ENCODE results near the gene EIF4E2. TPM values are rescaled to one million over a fixed set of nuclear protein-coding genes. Genes with fewer than 3 reads are reported as not detected.
"Not testable (repeated sequence)": the region's sequence is repeated elsewhere in the genome, so short reads cannot be mapped to it uniquely, and the experiment has no call there.

EIF4E2 gene
- total RNA-seq, 2 experiments from 2014 or later, result 51.7 to 55.7 TPM

- H3K27me3 Mint-ChIP-seq, result peaks cover 19% of the 10 kb centered on the region
- H3K27ac Mint-ChIP-seq; H3K9me3 Mint-ChIP-seq; H3K36me3 Mint-ChIP-seq; intact Hi-C loops (cut with micrococcal nuclease); CTCF ChIA-PET; DNase-seq; H3K4me1 Mint-ChIP-seq (ENCODE audit: low read depth); H3K4me3 Mint-ChIP-seq: not testable (repeated sequence)
- POLR2A ChIA-PET, result interaction anchor here (0.8 kb wide), 1 partner anchor 75 kb away, joined by 3 read pairs; no protein-coding TSS in a partner anchor
Observed at GRCh38 chr2:232532821-232533220, 17.7 kb upstream of the EIF4E2 start.

- intact Hi-C loops (cut with micrococcal nuclease), result no loop called here
- Mint-ChIP-seq H3K9me3 (no peaks in the 10 kb centered on the region), H3K4me3 (no peak overlapping the region), H3K27me3 (peaks cover 9% of the 10 kb centered on the region), H3K27ac (no peak overlapping the region), H3K36me3 (no peaks in the 10 kb centered on the region), H3K4me1 (ENCODE audit: low read depth) (no peaks in the 10 kb centered on the region)
- no peak for DNase-seq
- ChIA-PET CTCF (interaction anchor here (1.3 kb wide), 1 partner anchor 11 kb away, joined by 4 read pairs; no protein-coding TSS in a partner anchor), POLR2A (no interaction called here)
Observed at GRCh38 chr2:232533944-232534710, 16.4 kb upstream of the EIF4E2 start.

GRCh38 chr2:232534940-232535651 lies 15.4 kb upstream of the EIF4E2 start:
- no peaks in the 10 kb centered on the region for H3K36me3 Mint-ChIP-seq
- H3K27ac Mint-ChIP-seq, result no peak overlapping the region
- DNase-seq, result no peak
- ChIA-PET POLR2A (no interaction called here), CTCF (no interaction called here)
- no peaks in the 10 kb centered on the region for H3K9me3 Mint-ChIP-seq
- H3K27me3 Mint-ChIP-seq, result peaks cover 9% of the 10 kb centered on the region
- H3K4me3 Mint-ChIP-seq, result no peak overlapping the region
- intact Hi-C loops (cut with micrococcal nuclease), result no loop called here
- H3K4me1 Mint-ChIP-seq (ENCODE audit: low read depth), result no peaks in the 10 kb centered on the region

GRCh38 chr2:232535761-232536530 lies 14.5 kb upstream of the EIF4E2 start:
- no peaks in the 10 kb centered on the region for H3K36me3 Mint-ChIP-seq
- H3K27ac Mint-ChIP-seq, result no peak overlapping the region
- no peaks in the 10 kb centered on the region for H3K9me3 Mint-ChIP-seq
- H3K4me3 Mint-ChIP-seq, result no peak overlapping the region
- no peaks in the 10 kb centered on the region for H3K4me1 Mint-ChIP-seq (ENCODE audit: low read depth)
- ChIA-PET CTCF (no interaction called here), POLR2A (no interaction called here)
- DNase-seq, result no peak
- intact Hi-C loops (cut with micrococcal nuclease), result no loop called here
- H3K27me3 Mint-ChIP-seq, result peaks cover 7% of the 10 kb centered on the region

DNA sequence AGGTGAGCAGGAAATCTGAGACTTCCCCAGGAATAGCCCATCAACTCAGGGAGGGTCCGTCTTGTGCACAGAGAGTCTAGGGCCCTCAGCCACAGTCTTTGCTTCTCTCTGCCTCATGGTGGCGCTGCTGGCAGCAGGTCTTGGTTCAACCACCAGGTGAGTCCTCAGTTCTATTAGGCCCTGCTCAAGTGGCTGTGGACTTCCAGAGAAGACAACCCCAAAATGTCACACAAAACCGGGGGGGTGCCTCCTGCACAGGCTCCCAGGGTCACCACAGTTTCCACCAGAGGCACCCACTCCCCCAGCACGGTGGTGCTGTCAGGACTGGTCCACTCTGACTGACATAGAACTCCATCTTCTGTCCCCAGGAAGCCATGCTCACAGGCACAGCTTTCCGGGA lies 13.4 kb upstream of the EIF4E2 start:
- CTCF ChIA-PET, result no interaction called here
- H3K27me3 Mint-ChIP-seq, result peaks cover 7% of the 10 kb centered on the region
- H3K36me3 Mint-ChIP-seq, result no peaks in the 10 kb centered on the region
- no peak overlapping the region for H3K27ac Mint-ChIP-seq
- intact Hi-C loops (cut with micrococcal nuclease), result no loop called here
- POLR2A ChIA-PET, result no interaction called here
- no peak overlapping the region for H3K4me3 Mint-ChIP-seq
- H3K4me1 Mint-ChIP-seq (ENCODE audit: low read depth), result no peaks in the 10 kb centered on the region
- peak; percentile 34 for DNase-seq
- no peaks in the 10 kb centered on the region for H3K9me3 Mint-ChIP-seq

- DNase-seq, result no peak
- no peaks in the 10 kb centered on the region for H3K9me3 Mint-ChIP-seq
- no peak overlapping the region for H3K4me3 Mint-ChIP-seq
- no peaks in the 10 kb centered on the region for H3K4me1 Mint-ChIP-seq (ENCODE audit: low read depth)
- H3K27me3 Mint-ChIP-seq, result peaks cover 7% of the 10 kb centered on the region
- intact Hi-C loops (cut with micrococcal nuclease), result no loop called here
- ChIA-PET CTCF (no interaction called here), POLR2A (no interaction called here)
- H3K27ac Mint-ChIP-seq, result no peak overlapping the region
- H3K36me3 Mint-ChIP-seq, result no peaks in the 10 kb centered on the region
Observed at GRCh38 chr2:232537499-232537898, 13.0 kb upstream of the EIF4E2 start.

GRCh38 chr2:232538671-232539070 lies 11.8 kb upstream of the EIF4E2 start:
- CTCF ChIA-PET, result no interaction called here
- H3K4me3 Mint-ChIP-seq, result no peak overlapping the region

DNA sequence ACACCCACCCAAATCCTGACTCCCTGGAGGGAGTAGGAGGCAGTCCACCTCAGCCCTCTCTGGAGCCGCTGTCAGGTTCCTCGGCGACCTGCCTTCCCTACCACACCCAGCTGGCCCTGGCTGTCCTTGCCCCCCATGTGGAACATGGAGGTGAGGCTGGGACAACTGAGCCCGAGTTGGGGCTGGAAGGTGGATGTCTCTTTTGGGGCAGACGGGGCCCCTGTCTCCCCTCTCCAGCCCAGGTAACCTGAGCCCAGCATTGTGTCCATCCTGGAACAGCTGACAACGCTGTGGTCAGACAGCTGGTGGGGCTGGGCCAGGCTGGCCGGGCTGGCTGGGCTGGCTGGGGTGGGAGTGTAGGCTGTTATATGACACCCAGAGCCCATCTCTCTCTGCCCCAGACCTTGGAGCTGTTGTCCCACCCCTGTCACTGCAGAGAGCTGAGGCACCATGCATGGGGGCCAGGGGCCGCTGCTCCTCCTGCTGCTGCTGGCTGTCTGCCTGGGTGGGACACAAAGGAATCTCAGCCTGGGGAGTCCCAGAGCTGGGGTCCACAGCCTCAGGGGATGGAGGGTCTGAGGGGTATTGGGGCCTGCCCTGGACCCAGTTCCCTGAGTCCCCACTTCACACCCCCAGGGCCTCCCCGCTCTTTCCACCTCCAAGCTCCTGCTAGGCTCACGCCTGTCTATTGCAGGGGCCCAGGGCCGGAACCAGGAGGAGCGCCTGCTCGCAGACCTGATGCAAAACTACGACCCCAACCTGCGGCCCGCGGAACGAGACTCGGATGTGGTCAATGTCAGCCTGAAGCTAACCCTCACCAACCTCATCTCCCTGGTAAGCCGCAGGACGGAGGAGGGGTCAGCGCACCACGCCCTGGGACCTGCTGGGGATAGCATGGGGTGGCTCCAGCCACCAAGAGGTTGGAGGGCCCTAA lies 10.9 kb upstream of the EIF4E2 start, which contains the start of gene CHRNG:
CHRNG (plus strand) TSS at position 395 of the 934 bp plus-strand sequence; CDS start at position 451, 56 bp downstream.
- no peak for DNase-seq
- H3K27ac Mint-ChIP-seq, result no peak within 1 kb of the TSS
- no peaks in the 10 kb centered on the region for H3K4me1 Mint-ChIP-seq (ENCODE audit: low read depth)
- intact Hi-C loops (cut with micrococcal nuclease), result no loop called here
- H3K36me3 Mint-ChIP-seq, result no peaks in the 10 kb centered on the region
- H3K9me3 Mint-ChIP-seq, result no peaks in the 10 kb centered on the region
- no peak within 1 kb of the TSS for H3K4me3 Mint-ChIP-seq
- peaks cover 2% of the 10 kb centered on the region for H3K27me3 Mint-ChIP-seq
- POLR2A ChIA-PET, result interaction anchor here (1.0 kb wide), 2 partner anchors 8 to 12 kb away, joined by 3 read pairs; no protein-coding TSS in a partner anchor
- CTCF ChIA-PET, result no interaction called here

More at GRCh38 chr2:232538671-232539070, 11.8 kb upstream of the EIF4E2 start:
- Mint-ChIP-seq H3K4me1 (ENCODE audit: low read depth) (no peaks in the 10 kb centered on the region), H3K27ac (no peak overlapping the region), H3K27me3 (peaks cover 2% of the 10 kb centered on the region), H3K9me3 (no peaks in the 10 kb centered on the region), H3K36me3 (no peaks in the 10 kb centered on the region)
- DNase-seq, result no peak
- intact Hi-C loops (cut with micrococcal nuclease), result no loop called here
- POLR2A ChIA-PET, result no interaction called here

GRCh38 chr2:232540441-232541041 lies 9.9 kb upstream of the EIF4E2 start:
- H3K9me3 Mint-ChIP-seq, result no peaks in the 10 kb centered on the region
- CTCF ChIA-PET, result no interaction called here
- peak; percentile 6 for DNase-seq

DNA sequence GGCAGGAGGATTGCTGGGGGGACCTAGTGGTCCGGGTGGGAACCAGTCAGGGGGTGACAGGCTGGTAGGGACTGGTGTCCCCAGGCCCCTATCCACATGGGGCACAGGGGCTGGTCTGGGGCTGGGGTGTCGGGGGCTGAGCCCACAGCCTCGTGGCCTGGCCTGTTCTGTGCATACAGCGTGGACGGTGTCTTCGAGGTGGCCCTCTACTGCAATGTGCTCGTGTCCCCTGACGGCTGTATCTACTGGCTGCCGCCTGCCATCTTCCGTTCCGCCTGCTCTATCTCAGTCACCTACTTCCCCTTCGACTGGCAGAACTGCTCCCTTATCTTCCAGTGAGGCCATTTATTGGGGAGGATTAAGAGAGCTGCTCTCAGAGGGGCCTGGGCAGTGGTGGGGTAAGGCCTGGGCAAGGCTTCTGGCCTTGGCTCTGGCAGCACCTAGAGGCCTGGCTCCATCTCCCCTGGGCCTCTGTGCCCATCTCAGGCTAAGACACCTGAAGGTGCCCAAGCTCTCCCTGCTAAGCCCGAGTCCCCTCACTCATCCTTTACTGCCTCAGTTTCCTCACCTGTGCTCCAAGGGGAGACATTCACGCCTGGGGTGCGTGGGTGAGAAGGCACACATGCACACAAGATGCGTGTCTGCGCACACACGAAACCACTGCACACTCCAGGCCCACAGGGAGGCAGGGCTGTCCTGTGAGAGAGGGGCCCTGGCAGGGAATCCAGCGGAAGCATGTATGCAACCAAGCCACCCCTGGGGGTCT lies 9.1 kb upstream of the EIF4E2 start:
- ChIA-PET POLR2A (no interaction called here), CTCF (no interaction called here)
- Mint-ChIP-seq H3K4me3 (no peak overlapping the region), H3K27ac (no peak overlapping the region), H3K9me3 (no peaks in the 10 kb centered on the region), H3K36me3 (peaks cover 4% of the 10 kb centered on the region), H3K4me1 (ENCODE audit: low read depth) (peaks cover 3% of the 10 kb centered on the region), H3K27me3 (peaks cover under 1% of the 10 kb centered on the region)
- intact Hi-C loops (cut with micrococcal nuclease), result no loop called here
- DNase-seq, result peak; percentile 8

More at GRCh38 chr2:232540441-232541041, 9.9 kb upstream of the EIF4E2 start:
- Mint-ChIP-seq H3K4me1 (ENCODE audit: low read depth) (peaks cover 2% of the 10 kb centered on the region), H3K36me3 (peaks cover 3% of the 10 kb centered on the region), H3K4me3 (no peak overlapping the region), H3K27me3 (peaks cover 2% of the 10 kb centered on the region), H3K27ac (no peak overlapping the region)
- intact Hi-C loops (cut with micrococcal nuclease), result no loop called here
- POLR2A ChIA-PET, result interaction anchor here (1.0 kb wide), 2 partner anchors 9 to 11 kb away, joined by 3 read pairs; no protein-coding TSS in a partner anchor

All from activated CD4-positive, alpha-beta memory T cell treated with anti-CD3 and anti-CD28 coated beads for 36 hours (primary cell).